ENCODE measurements around the gene RETREG3.
"Not testable (repeated sequence)": the region's sequence is repeated elsewhere in the genome, so short reads cannot be mapped to it uniquely, and the experiment has no call there.

The RETREG3 gene

DNA sequence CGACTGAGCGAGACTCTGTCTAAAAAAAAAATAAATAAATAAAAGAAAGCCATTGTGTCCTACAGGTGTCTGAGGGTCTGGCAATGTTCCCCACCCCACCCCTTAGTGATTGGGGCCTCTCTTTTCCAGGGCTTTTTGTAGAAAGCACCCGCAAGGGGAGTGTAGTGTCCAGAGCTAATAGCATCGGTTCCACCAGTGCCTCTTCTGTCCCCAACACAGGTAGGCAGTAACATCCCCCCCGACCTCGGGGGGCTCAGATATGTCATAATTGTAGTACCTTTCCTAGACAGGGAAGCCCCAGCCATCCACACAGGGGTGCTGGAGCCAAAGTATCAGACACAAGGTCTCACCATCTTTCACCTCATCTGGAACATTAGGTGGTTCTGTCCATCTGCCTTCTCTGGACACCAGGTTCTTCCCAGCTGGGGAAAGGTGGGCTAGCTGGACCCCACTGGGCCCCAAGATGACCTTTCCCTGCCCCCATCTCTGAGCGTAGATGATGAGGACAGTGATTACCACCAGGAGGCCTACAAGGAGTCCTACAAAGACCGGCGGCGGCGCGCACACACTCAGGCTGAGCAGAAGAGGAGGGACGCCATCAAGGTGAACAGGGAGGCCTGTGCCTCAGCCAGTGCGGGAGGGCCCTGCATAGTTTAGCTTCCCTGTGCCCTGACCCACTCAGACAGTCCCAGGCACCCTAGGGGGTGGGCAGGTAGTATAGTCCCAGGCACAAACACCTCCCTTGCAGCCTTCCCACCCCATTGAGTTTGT, 40.6 kb downstream of the RETREG3 start:
- DNase-seq: no peak

DNA sequence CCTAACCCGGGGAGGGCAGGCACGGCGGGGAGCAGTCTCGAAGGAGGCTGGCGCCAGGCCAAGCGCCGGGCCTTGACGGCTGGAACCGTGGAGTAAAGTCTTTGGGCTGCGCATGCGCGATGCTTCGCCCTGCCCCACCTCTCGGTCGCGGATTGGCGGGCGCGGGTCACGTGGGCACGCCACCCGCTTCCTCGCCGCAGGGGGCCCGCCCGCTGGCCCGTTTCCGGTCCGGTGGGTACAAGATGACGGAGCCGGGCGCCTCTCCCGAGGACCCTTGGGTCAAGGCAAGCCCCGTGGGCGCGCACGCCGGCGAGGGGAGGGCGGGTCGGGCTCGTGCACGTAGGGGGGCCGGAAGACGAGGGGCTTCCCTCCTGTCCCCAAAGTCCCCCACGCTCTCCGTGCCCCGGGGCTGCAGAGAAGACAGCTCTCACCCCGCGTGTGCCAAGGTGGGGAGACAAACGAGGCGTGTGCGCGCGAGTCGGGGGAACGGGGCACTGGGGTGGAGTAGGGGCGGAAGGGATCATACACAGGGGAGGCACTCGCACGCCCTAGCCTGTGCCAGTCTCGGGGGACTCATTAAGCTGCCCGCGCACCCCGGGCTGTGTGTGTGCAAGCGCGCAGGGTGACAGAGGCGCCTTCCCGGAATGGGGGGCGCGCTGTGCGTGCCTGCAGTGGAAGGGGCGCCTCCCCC, 42.1 kb downstream of the RETREG3 start, which contains the start of gene MLX:
Gene MLX (plus strand): TSS at position 218 of the 691 bp plus-strand sequence. CDS start 25 bp downstream, at position 243.
- peak; percentile 92 for DNase-seq

DNA sequence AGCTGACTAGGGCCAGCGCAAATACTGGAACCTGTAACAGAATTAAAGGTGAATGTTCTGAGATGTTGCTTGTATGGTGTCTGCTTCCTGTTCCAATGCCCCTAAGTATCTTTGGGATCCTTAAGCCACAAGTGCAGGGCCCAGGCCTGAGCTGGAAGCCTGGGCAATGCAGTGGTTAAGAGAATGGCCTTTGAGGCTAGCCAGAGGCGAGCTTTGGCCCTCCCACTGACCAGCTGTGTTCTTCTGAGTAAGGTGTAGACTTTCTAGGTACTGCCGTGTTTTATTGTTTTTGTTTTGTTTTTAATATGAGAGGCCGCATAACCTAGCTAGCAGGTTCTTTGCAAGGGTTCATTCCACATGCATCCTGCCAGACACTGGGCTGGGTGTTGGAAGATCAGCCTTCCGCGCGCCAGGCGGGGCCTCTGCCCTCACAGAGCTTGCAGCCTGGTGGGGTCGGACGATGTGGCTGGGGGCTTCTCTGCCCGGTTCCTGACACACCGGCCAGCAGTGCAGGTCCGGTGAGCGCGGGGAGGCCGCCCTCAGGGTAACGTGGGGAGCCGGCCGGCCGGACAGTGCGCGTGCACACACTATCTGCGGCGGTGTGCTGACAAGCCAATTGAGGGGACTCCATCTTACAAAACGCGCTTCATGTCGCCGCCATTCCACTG, 42.8 kb downstream of the RETREG3 start:
- no peak for DNase-seq

DNA sequence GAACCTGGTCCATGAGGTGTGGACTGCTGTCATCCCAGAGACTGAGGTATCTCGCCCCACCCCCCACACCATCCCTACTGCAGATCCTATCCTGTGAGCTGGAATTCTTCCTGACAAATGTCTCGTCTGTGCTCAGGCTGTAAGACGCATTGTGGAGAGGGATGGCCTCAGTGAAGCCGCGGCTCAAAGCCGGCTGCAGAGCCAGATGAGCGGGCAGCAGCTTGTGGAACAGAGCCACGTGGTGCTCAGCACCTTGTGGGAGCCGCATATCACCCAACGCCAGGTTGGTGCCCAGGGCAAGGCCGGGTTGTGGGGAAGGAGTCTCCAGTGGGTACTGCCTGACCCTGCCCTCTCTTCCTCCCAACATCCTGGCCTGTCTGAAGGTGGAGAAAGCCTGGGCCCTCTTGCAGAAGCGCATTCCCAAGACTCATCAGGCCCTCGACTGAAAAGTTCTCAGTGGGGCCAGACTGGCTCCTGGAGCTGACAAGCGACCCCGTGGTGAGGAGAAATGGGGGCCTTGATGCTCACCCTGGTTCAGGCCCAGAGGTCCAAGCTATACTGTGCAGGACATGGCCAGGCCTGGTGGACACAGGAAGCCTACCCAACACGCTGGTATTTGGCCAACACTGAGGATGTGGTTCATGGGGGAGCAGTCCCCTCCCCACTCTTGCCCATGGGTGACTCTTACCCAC, 43.5 kb downstream of the RETREG3 start:
- no peak for DNase-seq

DNA sequence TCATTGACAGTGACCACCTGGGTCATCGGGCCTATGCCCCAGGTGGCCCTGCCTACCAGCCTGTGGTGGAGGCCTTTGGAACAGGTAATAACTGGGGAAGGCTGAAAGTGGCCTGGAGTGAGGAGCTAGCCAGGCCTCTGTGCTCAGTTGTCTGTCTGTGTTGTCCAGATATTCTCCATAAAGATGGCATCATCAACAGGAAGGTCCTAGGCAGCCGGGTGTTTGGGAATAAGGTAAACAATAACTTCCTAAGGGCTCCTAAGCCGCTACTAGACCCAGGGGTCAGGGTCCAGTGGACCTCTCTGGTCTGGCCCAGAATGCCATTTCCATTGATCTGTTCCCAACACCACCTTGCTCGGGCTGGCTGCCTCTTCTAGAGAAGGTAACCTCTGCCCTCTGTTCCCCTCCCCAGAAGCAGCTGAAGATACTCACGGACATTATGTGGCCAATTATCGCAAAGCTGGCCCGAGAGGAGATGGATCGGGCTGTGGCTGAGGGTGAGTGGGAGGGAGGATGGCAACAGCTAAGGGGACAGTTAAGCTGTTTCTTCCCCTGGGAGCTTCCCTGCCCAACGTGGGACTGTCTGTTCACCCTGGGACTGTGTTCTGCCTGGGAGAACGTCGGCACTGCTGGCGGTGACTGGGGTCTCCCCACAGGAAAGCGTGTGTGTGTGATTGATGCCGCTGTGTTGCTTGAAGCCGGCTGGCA, 44.2 kb downstream of the RETREG3 start:
- DNase-seq: no peak

DNA sequence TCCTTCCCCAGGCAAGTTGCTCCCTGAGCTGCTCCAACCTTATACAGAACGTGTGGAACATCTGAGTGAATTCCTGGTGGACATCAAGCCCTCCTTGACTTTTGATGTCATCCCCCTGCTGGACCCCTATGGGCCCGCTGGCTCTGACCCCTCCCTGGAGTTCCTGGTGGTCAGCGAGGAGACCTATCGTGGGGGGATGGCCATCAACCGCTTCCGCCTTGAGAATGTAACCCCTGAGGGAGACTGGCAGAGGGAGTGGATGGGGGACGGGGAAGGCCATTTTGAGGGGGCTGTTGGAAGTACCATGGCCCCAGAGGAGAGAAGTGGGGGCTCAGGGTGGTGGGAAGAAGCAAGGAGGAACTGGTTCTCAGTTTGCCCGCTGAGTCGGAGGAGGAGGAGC, 45.2 kb downstream of the RETREG3 start:
- DNase-seq: no peak

DNA sequence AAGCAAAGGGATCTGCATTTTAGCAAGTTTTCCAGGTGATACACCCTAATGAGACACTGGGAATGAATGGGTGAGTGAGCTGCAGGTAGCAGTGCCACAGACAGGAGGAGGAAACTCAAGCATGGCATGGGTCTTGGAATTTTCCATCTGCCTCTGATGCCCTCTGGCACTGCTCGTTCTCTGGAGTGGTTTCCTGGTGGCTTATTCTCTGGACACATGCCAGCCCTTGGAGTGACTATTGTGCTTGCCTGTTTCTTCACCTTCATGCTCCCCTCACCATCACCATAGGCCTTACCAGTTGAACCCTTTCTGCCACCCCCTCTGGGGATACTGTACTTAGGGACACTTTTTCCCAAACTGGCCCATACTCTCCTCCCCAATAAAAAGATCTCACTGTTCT, 45.6 kb downstream of the RETREG3 start:
- DNase-seq: no peak

DNA sequence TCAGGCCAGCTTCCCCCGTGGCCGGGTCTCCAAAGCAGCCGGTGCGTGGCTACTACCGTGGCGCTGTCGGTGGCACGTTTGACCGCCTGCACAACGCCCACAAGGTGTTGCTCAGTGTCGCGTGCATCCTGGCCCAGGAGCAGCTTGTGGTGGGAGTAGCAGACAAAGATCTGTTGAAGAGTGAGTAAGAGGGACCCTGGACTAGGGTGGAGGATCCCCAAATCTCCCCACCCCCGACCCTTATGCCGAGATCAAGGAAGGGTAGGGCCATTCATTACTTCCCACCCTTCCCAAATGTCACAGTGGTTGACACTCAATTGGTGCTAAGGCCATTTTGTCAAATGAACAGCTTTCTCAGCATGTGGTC, 46.0 kb downstream of the RETREG3 start:
- DNase-seq: no peak

DNA sequence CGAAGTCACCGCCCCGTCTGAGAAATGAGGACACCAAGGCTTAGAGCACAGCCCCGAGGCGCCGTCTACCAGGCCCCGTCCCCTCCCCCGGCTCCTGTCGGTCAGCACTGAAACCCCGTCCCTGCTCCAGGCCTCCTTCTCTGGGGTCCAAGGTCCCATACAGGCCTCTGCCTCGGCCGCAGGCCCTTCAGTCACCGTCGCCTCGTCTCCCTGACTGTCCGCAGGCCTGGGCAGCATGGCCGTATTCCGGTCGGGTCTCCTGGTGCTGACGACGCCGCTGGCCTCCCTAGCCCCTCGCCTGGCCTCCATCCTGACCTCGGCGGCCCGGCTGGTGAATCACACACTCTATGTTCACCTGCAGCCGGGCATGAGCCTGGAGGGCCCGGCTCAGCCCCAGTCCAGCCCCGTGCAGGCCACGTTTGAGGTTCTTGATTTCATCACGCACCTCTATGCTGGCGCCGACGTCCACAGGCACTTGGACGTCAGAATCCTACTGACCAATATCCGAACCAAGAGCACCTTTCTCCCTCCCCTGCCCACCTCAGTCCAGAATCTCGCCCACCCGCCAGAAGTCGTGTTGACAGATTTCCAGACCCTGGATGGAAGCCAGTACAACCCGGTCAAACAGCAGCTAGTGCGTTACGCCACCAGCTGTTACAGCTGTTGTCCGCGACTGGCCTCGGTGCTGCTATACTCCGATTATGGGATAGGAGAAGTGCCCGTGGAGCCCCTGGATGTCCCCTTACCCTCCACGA, 46.6 kb downstream of the RETREG3 start:
- no peak for DNase-seq

DNA sequence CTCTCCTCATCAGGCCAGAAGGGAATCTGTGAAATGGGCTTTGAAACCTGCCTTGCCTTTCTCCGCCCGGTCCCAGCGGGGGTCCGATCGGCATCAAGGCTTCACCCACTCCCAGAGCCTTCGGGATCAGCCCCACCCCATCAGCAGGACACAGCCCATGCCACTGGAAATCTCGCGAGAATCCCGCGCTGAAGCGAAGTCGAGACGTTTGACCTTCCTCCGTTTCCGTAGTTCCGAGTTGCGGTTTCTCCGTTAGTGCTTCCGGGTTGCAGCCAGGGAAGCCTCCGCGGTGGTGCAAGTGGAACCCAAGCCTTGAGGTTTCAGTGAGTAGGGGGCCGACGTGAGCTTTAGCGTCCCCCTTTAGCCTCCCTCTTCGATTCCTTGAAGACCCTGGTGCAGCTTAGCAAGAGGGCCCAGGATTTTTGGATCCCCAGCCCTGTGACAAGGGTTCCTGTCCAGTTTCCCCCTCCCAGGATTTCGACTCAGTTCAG, 47.2 kb downstream of the RETREG3 start, which contains the start of gene COASY:
Gene COASY (plus strand): TSS at position 252 of the 491 bp plus-strand sequence. CDS start 475 bp downstream, outside the sequence.
- DNase-seq: peak; percentile 91

DNA sequence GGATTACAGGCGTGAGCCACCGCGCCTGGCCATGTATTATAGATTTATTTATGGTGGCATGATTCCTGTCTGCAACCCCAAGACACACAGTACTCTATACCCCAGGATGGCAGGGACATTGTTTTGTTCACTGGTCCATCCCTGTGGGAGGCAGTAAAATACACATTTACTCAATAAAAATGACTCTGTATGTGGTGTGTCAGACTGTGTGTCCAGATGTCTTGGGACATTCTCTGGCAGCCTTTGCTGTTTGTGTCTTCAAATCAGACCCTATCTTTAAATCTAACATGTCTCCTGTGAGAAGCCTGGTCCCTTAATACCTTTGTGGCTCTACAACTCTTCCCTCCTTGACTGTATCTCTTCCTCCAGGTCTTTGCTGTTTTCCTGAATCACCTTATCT, 48.9 kb downstream of the RETREG3 start:
- no peak for DNase-seq

DNA sequence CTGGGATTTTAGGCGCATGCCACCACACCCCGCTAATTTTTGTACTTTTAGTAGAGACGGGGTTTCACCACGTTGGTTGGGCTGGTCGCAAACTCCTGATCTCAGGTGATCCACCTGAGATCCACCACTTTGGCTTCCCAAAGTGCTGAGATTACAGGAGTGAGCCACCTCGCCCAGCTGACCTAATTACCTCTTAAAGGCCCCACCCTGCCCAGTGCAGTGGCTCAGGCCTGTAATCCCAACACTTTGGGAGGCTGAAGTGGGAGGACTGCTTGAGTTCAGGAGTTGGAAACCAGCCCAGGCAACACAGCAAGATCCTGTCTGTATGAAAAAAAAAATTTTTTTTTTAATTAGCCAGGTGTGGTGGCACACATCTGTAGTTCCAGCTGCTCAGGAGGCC, 50.1 kb downstream of the RETREG3 start:
- DNase-seq: no peak

DNA sequence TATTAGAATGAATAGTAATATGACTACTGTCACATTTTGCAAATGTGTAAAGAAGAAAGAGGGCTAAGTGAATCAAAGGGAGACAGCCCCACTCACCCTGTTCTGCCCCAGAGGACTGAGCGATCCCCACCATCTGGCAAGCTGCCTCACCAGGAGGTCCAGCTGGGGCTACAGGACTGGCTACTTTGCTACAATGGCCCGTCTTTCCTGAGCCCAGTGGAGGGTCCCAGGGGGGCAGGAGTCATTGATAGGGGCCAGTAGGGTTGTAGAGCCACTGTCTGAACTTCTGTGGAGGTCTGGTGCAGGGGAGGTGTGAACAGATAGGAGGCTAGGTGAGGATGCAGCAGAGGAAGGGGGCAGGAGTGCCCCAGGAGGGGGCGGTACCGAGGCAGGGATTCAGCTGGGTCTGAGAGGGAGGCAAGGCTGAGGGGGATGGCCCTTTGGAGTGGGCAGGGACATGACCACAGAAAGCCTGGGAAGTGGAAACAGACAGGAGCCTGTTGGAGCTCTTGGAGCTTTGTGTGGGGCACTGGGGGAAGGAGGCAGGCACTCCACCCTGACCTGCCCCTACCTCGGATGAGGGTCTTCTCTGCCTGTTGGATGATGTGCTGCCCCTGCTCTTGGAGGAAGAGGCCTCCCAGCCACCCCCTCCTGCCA, 53.1 kb downstream of the RETREG3 start:
- DNase-seq: not testable (repeated sequence)

DNA sequence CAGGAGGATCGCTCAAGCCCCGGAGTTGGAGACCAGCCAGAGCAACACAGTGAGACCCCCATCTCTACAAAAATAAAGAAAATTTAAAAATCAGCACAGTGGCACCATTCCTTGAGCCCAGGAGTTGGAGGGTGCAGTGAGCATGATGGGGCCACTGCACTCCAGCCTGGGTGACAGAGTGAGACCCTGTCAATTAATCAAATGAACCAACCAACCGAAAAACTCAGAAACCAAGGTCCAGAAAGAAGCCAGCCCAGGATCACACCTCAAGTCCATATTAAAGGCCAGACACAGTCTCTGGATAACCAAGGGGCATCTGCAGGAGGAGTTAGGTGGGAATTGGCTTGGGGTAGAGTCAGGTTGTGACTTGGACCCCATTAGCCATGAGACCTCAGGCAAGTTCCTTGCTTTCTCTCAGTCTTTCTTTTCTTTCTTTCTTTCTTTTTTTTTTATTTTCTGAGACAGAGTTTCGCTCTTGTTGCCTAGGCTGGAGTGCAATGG, 54.0 kb downstream of the RETREG3 start:
- DNase-seq: no peak

DNA sequence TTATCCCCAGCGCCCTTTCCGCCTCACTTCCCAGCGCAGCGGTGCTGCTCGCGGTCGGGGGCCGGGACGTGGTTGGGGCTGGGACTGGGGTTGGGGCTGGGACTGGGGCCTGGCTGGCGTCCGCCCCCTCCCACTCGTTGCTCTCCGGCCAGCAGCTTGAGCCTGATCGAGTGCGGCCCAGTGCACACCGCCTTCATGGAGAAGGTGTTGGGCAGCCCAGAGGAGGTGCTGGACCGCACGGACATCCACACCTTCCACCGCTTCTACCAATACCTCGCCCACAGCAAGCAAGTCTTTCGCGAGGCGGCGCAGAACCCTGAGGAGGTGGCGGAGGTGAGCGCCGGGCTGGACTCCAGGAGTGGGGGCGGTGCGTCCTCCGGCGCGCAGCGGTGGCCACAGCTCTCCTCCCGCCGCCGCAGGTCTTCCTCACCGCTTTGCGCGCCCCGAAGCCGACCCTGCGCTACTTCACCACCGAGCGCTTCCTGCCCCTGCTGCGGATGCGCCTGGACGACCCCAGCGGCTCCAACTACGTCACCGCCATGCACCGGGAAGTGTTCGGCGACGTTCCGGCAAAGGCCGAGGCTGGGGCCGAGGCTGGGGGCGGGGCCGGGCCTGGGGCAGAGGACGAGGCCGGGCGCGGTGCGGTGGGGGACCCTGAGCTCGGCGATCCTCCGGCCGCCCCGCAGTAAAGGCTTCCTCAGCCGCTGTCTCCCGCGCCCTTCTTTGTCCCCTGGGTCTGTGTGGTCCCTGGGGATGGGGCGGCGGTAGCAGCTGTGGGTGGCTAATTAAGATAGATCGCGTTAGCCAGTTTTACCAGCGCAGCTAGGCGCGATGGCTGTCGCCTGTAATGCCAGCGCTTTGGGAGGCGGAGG, 54.7 kb downstream of the RETREG3 start:
- peak; percentile 71 for DNase-seq

DNA sequence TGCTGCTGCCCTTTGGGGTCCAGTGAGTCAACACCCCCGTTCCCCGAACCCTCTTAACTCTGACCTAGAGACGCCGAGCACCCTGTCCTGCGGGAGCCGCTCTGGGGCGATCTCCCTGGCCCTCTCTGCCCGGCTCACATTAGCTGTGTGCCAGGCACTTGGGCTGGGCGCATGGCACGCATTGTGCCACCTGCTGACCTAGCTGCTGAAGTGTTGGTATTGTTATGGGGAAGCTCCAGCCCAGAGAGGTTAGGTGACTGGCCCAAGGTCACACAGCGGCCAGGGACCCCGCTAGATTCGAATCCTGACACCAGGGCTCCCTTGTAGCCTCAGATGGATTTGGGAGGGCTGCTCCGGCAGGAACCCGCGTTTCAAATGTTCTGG, 55.3 kb downstream of the RETREG3 start:
- no peak for DNase-seq

DNA sequence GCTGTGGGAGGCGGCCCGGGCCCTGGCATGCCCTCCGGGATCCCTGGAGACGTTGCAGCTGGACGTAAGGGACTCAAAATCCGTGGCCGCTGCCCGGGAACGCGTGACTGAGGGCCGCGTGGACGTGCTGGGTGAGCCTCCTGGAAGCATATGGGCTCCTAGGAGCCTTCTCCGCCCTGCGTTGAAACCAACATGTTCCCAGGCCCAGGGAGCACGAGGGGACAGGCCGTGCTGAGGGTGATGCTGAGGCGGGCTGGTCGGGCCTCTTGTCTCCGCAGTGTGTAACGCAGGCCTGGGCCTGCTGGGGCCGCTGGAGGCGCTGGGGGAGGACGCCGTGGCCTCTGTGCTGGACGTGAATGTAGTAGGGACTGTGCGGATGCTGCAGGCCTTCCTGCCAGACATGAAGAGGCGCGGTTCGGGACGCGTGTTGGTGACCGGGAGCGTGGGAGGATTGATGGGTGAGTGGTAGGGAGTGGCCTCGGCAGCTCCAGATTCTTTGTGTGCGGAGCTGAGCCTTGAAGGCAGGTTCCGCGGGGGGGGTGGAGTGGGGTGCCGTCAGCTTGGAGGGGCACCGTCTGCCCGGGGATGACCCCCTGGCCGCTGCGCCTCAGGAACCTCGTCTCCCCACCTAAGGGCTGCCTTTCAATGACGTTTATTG, 55.9 kb downstream of the RETREG3 start:
- DNase-seq: no peak

DNA sequence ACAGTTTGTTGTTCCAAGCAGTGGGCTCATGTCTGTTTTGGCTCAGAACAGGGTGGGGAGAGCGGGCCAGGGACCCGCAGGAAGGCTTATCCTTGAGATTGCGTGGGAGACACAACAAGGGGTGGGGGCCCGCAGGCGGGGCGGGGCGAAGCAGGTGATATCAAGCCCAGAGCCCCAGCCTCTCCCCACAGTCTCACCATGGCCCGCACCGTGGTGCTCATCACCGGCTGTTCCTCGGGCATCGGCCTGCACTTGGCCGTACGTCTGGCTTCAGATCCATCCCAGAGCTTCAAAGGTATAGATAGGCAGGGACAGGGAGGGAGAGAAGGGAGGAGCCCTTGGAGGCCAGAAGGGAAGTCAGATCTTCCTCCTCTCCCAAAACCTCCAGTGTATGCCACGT, 56.4 kb downstream of the RETREG3 start, which contains the start of gene HSD17B1:
Gene HSD17B1 (plus strand): TSS at position 188 of the 400 bp plus-strand sequence. CDS start 11 bp downstream, at position 199.
- DNase-seq: not testable (repeated sequence)

Measured in stimulated activated CD4-positive, alpha-beta T cell treated with anti-CD3 and anti-CD28 coated beads, Interleukin-4, amount 100 ng/mL, for 1 hour (primary cell).